A673 (cell line): Measurements from ENCODE around the gene GAS7.

ENCODE experiments used
- CTCF ChIP-seq: fragments of 300-800, 200-600 bp; sonication (generic); conservative IDR thresholded peaks from 2 replicates; pipeline ENCODE4 v1.5.1; 2017; ENCODE audit warnings: low read depth, mild to moderate bottlenecking, antibody characterized with exemption, low read length, moderate library complexity, mixed read lengths
- EZH2 ChIP-seq: fragments of 200-600 bp; sonication (generic); IDR thresholded peaks from 2 replicates; pipeline ENCODE4 v1.6.1; 2017; ENCODE audit warnings: borderline replicate concordance, low read depth, mild to moderate bottlenecking, mixed read lengths, antibody characterized with exemption, low read length; ENCODE audit not compliant: poor library complexity, severe bottlenecking

- TF ChIP-seq CTCF (no peak), EZH2 (no peak)
Measured at GRCh38 chr17:9968881-9969280, 229.5 kb downstream of the GAS7 start.
